Vagina (tissue), 2 donors: Measurements from ENCODE around the gene SLC51B.

Experiments
- CTCF ChIP-seq, 3 experiments: fragments of 450-650 bp in 2 of 3; fragments of 200-600 bp in 1 of 3; sonication (generic) in 1 of 3; IDR thresholded peaks; one replicate each; pipeline ENCODE4 v1.5.1; 2017 to 2019; ENCODE audit warnings: antibody characterized with exemption in 3 of 3, mild to moderate bottlenecking in 2 of 3, moderate library complexity in 2 of 3
- POLR2A ChIP-seq, 2 donors: fragments of 450-650 bp; IDR thresholded peaks; one replicate each; pipeline ENCODE4 v1.6.1; 2017; ENCODE audit warnings: antibody characterized with exemption in 2 of 2, mild to moderate bottlenecking in 2 of 2, moderate library complexity in 2 of 2

GRCh38 chr15:65058394-65059368 is 13.5 kb downstream of the SLC51B start:
- no peak for TF ChIP-seq POLR2A (IDR thresholded peaks at IDR 0.05)
- TF ChIP-seq CTCF (IDR thresholded peaks at IDR 0.05) = no peak
